Lower leg skin (tissue), 4 donors: ENCODE data around the gene GRIN2A. TPM values are rescaled to one million over a fixed set of nuclear protein-coding genes. Genes with fewer than 3 reads are reported as not detected.
"Not testable (repeated sequence)": the region's sequence is repeated elsewhere in the genome, so short reads cannot be mapped to it uniquely, and the experiment has no call there.

Experiments used
- DNase-seq, 2 donors: peaks; one replicate each; pipeline ENCODE4 v3.0.0-alpha.2; 2019; ENCODE audit warnings: low spot score in 2 of 2
- H3K4me3 ChIP-seq: fragments of 200-600 bp; sonication (generic); 2 replicates; pipeline ENCODE4 v1.5.1; 2017; ENCODE audit warnings: mild to moderate bottlenecking, low read depth; ENCODE audit not compliant: poor library complexity, severe bottlenecking
- POLR2A ChIP-seq, 2 donors: fragments of 450-650 bp; IDR thresholded peaks; one replicate each; pipeline ENCODE4 v1.6.1; 2016 to 2017; ENCODE audit warnings: antibody characterized with exemption in 2 of 2, mild to moderate bottlenecking in 1 of 2, moderate library complexity in 1 of 2
- WGBS, 2 donors: methylation state at CpG; one replicate each; pipeline ENCODE4 v1.1.5; 2018; 5-methylcytosine and 5-hydroxymethylcytosine counted together
- intact Hi-C: fragments of 100-400 bp; cut with DNase I; formaldehyde crosslinking; loops from one replicate; pipeline ENCODE4 v1.15.0; 2023; ENCODE audit warnings: low total_unique reads
- total RNA-seq, 4 donors: library from RNA; depleted of rRNA; stranded (reverse); fragments of >200 nt; gene quantifications; one replicate each; pipeline ENCODE4 v1.1.0, GENCODE V29; 2016
- TF ChIP-seq, protein P1 (sequence below), 3 donors: fragments of 450-650 bp; IDR thresholded peaks; one replicate each; pipeline ENCODE4 v1.5.1; 2016; ENCODE audit warnings: antibody characterized with exemption in 3 of 3, mild to moderate bottlenecking in 3 of 3, moderate library complexity in 2 of 3

GRIN2A gene
- total RNA-seq, 4 donors from 2014 or later, result 0.30 to 1.7 (median 0.73) TPM

DNA sequence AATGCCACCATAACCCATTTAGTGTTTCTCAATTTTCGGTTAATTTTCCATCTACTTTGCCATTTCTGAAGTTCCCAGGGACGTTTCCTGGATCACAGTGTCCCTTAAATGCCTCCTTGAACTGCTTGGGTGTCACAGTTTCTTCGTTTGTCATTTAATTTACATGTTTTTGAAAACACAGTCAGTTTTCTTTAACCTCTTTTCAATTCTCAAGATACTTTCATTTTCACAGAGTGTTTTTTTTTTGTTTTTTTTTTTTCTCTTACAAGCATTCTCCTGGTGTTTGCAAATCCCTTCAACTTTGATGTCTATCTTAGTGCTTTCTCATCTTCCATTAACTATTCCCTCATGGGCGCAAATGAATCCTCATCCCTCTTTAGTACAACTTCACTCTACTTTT is 283.7 kb downstream of the GRIN2A start:
- TF ChIP-seq, protein P1, sequence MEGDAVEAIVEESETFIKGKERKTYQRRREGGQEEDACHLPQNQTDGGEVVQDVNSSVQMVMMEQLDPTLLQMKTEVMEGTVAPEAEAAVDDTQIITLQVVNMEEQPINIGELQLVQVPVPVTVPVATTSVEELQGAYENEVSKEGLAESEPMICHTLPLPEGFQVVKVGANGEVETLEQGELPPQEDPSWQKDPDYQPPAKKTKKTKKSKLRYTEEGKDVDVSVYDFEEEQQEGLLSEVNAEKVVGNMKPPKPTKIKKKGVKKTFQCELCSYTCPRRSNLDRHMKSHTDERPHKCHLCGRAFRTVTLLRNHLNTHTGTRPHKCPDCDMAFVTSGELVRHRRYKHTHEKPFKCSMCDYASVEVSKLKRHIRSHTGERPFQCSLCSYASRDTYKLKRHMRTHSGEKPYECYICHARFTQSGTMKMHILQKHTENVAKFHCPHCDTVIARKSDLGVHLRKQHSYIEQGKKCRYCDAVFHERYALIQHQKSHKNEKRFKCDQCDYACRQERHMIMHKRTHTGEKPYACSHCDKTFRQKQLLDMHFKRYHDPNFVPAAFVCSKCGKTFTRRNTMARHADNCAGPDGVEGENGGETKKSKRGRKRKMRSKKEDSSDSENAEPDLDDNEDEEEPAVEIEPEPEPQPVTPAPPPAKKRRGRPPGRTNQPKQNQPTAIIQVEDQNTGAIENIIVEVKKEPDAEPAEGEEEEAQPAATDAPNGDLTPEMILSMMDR (IDR thresholded peaks at IDR 0.05), result no peak
- no peak for TF ChIP-seq POLR2A (IDR thresholded peaks at IDR 0.05)
- DNase-seq, result no peak
- intact Hi-C loops, result no loop called here
- H3K4me3 ChIP-seq, result no peak overlapping the region
- 67 to 70% methylated on average over 4 of the region's 4 CpGs for whole genome bisulfite sequencing, 2 donors

DNA sequence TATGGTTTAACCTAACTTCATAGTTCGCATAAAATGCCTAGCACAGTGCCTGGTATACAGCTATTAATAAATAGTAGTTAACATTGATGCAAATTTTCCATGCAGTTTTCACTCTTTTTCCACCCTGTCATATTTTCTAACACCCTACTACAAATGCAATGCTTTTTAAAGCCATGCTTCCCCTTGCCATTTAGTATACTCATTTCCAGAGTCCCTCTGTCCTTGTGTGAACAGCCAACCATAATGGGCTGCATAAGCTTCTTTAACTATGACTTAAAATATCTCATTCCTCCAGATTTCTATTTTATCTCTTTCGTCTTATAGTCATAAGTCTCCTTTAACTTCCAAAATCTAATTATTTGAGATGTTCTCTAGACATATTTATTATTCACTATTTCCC is 284.1 kb downstream of the GRIN2A start:
- TF ChIP-seq POLR2A (IDR thresholded peaks at IDR 0.05), result no peak
- TF ChIP-seq, protein P1 (IDR thresholded peaks at IDR 0.05), result no peak
- WGBS, 2 donors, result 87 to 92% methylated on average over 2 of the region's 2 CpGs
- intact Hi-C loops, result no loop called here
- DNase-seq, result no peak
- no peak overlapping the region for H3K4me3 ChIP-seq

DNA sequence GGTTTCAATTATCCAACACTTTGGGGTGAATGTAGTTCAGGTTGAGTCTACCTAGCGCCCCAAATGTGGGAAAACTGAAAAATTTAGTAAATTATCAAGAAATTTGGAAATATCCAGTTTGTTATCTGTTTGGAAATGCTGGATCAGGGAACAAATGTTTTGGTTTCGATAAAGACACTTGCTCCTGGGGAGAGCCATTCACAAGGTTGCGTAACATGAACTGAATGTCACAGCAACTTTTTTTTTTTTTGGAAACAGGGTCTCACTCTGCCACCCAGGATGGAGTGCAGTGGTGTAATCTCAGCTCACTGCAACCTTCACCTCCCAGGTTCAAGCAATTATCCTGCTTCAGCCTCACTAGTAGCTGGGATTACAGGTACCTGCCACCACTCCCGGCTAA is 286.4 kb downstream of the GRIN2A start:
- 86 to 89% methylated on average over 4 of the region's 4 CpGs for WGBS, 2 donors
- intact Hi-C loops, result no loop called here

DNA sequence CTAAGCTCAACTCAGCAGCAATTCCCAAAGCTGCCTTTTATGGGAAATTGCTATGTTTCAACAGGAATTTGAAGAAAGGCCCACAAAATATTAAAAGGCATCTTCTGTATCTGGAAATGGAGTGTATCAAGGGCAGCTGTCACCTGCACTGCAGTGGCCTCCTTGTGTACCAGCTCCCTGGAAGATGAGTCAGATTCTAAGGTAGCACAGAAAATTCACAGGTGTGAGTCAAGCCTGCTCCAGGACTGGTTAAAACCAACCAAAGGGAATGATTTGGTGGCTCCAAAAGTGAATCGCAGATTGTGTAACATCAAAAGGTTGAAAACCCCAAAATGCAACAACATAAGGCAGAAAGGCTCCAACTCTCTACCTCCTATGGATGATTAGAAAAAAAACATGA is 296.4 kb downstream of the GRIN2A start:
- intact Hi-C loops, result no loop called here
- H3K4me3 ChIP-seq, result no peak overlapping the region
- no peak for DNase-seq
- TF ChIP-seq, protein P1 (IDR thresholded peaks at IDR 0.05), result no peak
- TF ChIP-seq POLR2A (IDR thresholded peaks at IDR 0.05), result no peak
- 84 to 96% methylated on average over 1 of the region's 1 CpG for WGBS, 2 donors

More for the DNA sequence above, 286.4 kb downstream of the GRIN2A start:
- DNase-seq, result no peak
- no peak overlapping the region for H3K4me3 ChIP-seq
- no peak for TF ChIP-seq POLR2A (IDR thresholded peaks at IDR 0.05)
- TF ChIP-seq, protein P1 (IDR thresholded peaks at IDR 0.05), result no peak

DNA sequence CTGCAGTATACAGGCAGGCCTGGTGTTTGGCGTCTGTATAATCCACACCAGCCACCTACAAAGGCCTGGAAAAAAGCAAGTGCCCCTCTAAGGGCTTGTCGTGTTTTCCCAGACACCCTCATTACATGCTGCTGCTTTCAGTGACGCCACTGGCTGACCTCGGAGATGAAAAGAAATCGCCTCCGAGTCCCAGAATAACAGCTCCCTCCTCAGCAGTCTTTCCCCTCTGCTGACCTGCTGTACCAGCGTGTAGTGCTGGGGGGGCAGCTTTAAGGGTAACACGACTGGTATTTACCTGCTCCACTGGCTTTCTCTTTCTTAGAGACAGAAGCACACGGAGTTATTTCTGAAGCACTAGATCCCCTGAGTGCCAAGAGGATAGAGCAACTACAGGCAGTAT is 296.8 kb downstream of the GRIN2A start:
- H3K4me3 ChIP-seq, result no peak overlapping the region
- WGBS, 2 donors, result 35 to 38% methylated on average over 9 of the region's 9 CpGs
- DNase-seq, result no peak
- TF ChIP-seq POLR2A (IDR thresholded peaks at IDR 0.05), result no peak
- TF ChIP-seq, protein P1 (IDR thresholded peaks at IDR 0.05), result no peak
- intact Hi-C loops, result no loop called here

DNA sequence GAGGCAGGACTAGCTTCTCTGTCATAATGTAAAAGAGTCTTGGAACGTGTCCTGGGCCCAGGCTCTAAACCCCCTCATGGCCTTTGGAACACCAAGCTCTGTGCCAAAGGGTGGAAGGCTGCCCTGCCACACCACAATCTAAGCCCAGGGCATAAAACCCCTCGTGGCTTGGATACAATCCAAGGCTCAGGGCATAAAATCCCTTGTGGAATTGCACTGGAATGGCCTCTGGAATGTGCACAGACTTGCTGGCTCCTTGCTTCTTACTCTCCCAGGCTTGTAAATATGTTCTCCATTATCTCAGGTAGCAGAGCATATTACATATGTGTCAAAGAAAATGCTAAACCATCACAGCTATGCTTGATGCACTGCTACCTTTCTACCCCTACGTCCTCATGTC is 306.2 kb downstream of the GRIN2A start:
- DNase-seq, H3K4me3 ChIP-seq, intact Hi-C loops: not testable (repeated sequence)
- 46 to 52% methylated on average over 3 of the region's 3 CpGs for WGBS, 2 donors
